Nephron (organoid): ENCODE data around the gene DNAJC4.
A peak's percentile ranks its signal among the peaks of the same experiment; 100 is the strongest.
"Not testable (repeated sequence)": the region's sequence is repeated elsewhere in the genome, so short reads cannot be mapped to it uniquely, and the experiment has no call there.

Experiments
- H3K27ac Mint-ChIP-seq, 3 experiments: 2 replicates each; pipeline ENCODE4 v1.8.0; 2020; ENCODE audit warnings: mixed read lengths in 3 of 3, mild to moderate bottlenecking in 2 of 3, moderate library complexity in 1 of 3
- H3K27me3 Mint-ChIP-seq: 2 replicates; pipeline ENCODE4 v1.8.0; 2021; ENCODE audit warnings: low read depth, mild to moderate bottlenecking, moderate library complexity, mixed read lengths
- H3K36me3 Mint-ChIP-seq: 2 replicates; pipeline ENCODE4 v1.8.0; 2020; ENCODE audit warnings: low read depth, mixed read lengths
- H3K4me1 Mint-ChIP-seq: 2 replicates; pipeline ENCODE4 v1.8.0; 2020; ENCODE audit warnings: mixed read lengths
- H3K4me3 Mint-ChIP-seq, 3 experiments: 2 replicates each; pipeline ENCODE4 v1.8.0; 2020; ENCODE audit warnings: mild to moderate bottlenecking in 3 of 3, mixed read lengths in 3 of 3, moderate library complexity in 2 of 3
- H3K9me3 Mint-ChIP-seq: 2 replicates; pipeline ENCODE4 v1.8.0; 2020; ENCODE audit warnings: mixed read lengths
- TF ChIP-seq, protein P1 (sequence below), 3 experiments: fragments of 200-600 bp; sonication (generic); IDR thresholded peaks; one replicate each; pipeline ENCODE4 v1.5.0; 2021; ENCODE audit warnings: antibody characterized with exemption in 3 of 3; ENCODE audit not compliant: unreplicated experiment in 3 of 3

The DNAJC4 gene

GRCh38 chr11:64243236-64243854, 13.0 kb downstream of the DNAJC4 start:
- H3K27ac Mint-ChIP-seq, result peak overlapping the region; percentile 46 to 67 (median 47)
- H3K36me3 Mint-ChIP-seq, result peaks cover 9% of the 10 kb centered on the region
- no peaks in the 10 kb centered on the region for H3K9me3 Mint-ChIP-seq
- no peaks in the 10 kb centered on the region for H3K27me3 Mint-ChIP-seq
- peak overlapping the region; percentile 90 to 95 (median 92) for H3K4me3 Mint-ChIP-seq
- H3K4me1 Mint-ChIP-seq, result peaks cover 34% of the 10 kb centered on the region
- TF ChIP-seq, protein P1, sequence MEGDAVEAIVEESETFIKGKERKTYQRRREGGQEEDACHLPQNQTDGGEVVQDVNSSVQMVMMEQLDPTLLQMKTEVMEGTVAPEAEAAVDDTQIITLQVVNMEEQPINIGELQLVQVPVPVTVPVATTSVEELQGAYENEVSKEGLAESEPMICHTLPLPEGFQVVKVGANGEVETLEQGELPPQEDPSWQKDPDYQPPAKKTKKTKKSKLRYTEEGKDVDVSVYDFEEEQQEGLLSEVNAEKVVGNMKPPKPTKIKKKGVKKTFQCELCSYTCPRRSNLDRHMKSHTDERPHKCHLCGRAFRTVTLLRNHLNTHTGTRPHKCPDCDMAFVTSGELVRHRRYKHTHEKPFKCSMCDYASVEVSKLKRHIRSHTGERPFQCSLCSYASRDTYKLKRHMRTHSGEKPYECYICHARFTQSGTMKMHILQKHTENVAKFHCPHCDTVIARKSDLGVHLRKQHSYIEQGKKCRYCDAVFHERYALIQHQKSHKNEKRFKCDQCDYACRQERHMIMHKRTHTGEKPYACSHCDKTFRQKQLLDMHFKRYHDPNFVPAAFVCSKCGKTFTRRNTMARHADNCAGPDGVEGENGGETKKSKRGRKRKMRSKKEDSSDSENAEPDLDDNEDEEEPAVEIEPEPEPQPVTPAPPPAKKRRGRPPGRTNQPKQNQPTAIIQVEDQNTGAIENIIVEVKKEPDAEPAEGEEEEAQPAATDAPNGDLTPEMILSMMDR (IDR thresholded peaks at IDR 0.05; ENCODE audit: unreplicated experiment in 3 of 3), result no peak

GRCh38 chr11:64244107-64244506, 13.8 kb downstream of the DNAJC4 start:
- TF ChIP-seq, protein P1 (IDR thresholded peaks at IDR 0.05; ENCODE audit: unreplicated experiment in 3 of 3), result no peak
- H3K4me1 Mint-ChIP-seq, result peaks cover 29% of the 10 kb centered on the region
- H3K27me3 Mint-ChIP-seq, result no peaks in the 10 kb centered on the region
- H3K36me3 Mint-ChIP-seq, result peaks cover 6% of the 10 kb centered on the region
- H3K4me3 Mint-ChIP-seq, result peak overlapping the region; percentile 90 to 95 (median 92)
- no peaks in the 10 kb centered on the region for H3K9me3 Mint-ChIP-seq
- H3K27ac Mint-ChIP-seq, result peak overlapping the region in 2 of 3 experiments; percentile 46 to 47

GRCh38 chr11:64244966-64245365, 14.6 kb downstream of the DNAJC4 start:
- no peaks in the 10 kb centered on the region for H3K27me3 Mint-ChIP-seq
- H3K9me3 Mint-ChIP-seq, result no peaks in the 10 kb centered on the region
- TF ChIP-seq, protein P1 (IDR thresholded peaks at IDR 0.05; ENCODE audit: unreplicated experiment in 3 of 3), result no peak
- H3K27ac Mint-ChIP-seq, result peak overlapping the region in 1 of 3 experiments; percentile 88
- peaks cover 34% of the 10 kb centered on the region for H3K4me1 Mint-ChIP-seq
- H3K36me3 Mint-ChIP-seq, result peaks cover 6% of the 10 kb centered on the region
- peak overlapping the region; percentile 90 to 96 (median 91) for H3K4me3 Mint-ChIP-seq

DNA sequence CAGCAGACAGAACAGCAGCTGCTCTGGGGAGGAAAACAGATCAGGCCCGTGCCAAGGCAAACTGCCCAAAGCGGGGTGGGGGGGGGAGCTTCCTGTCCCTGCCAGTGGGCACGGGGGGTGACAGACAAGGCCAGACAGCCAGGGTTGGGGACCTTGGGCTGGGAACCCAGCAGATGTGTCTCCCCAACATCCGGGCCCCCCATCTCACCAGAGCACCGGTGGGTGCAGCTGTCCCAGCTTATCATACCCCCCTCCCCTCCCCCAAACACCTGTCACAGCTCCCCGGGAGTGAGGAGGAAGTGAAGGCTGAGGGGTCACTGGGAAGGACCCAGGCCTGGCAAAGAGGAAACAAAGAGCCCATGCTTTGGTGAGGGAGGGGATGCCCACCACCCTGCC, 15.1 kb downstream of the DNAJC4 start:
- Mint-ChIP-seq H3K4me3 (peak overlapping the region; percentile 90 to 96 (median 91)), H3K36me3 (peaks cover 6% of the 10 kb centered on the region), H3K27me3 (no peaks in the 10 kb centered on the region), H3K9me3 (no peaks in the 10 kb centered on the region), H3K27ac (peak overlapping the region; percentile 76 to 88 (median 86)), H3K4me1 (peaks cover 32% of the 10 kb centered on the region)
- TF ChIP-seq, protein P1 (IDR thresholded peaks at IDR 0.05; ENCODE audit: unreplicated experiment in 3 of 3), result no peak

- Mint-ChIP-seq H3K27ac (peak overlapping the region; percentile 76 to 88 (median 86)), H3K9me3 (no peaks in the 10 kb centered on the region), H3K36me3 (peaks cover 6% of the 10 kb centered on the region), H3K4me3 (peak overlapping the region; percentile 90 to 96 (median 91)), H3K27me3 (no peaks in the 10 kb centered on the region), H3K4me1 (peaks cover 27% of the 10 kb centered on the region)
- TF ChIP-seq, protein P1 (IDR thresholded peaks at IDR 0.05; ENCODE audit: unreplicated experiment in 3 of 3), result no peak
Observed at GRCh38 chr11:64245797-64246620, 15.7 kb downstream of the DNAJC4 start.

- Mint-ChIP-seq H3K4me3 (peak overlapping the region; percentile 88 to 93 (median 90)), H3K27ac (peak overlapping the region in 2 of 3 experiments; percentile 90 to 94), H3K4me1 (peaks cover 27% of the 10 kb centered on the region)
- not testable (repeated sequence) for H3K36me3 Mint-ChIP-seq, H3K9me3 Mint-ChIP-seq, H3K27me3 Mint-ChIP-seq
Observed at GRCh38 chr11:64246621-64246870, 16.2 kb downstream of the DNAJC4 start.
